A673 (cell line): ENCODE results near the gene POLE. TPM values are rescaled to one million over a fixed set of nuclear protein-coding genes. Genes with fewer than 3 reads are reported as not detected.

ENCODE experiments used
- Bru-seq: library from RNA; stranded (reverse); fragments of 400-500 nt; gene quantifications from one replicate; lab custom pipeline; 2021; lab: Mats Ljungman, UMichigan
- BruChase-seq, 2 experiments: library from RNA; stranded (reverse); fragments of 400-500 nt; gene quantifications; one replicate each; lab custom pipeline; 2021; lab: Mats Ljungman, UMichigan
- BruUV-seq: library from RNA; stranded (reverse); fragments of 400-500 nt; replicated peaks from 2 replicates; lab custom pipeline; 2021; lab: Mats Ljungman, UMichigan
- CTCF ChIA-PET: fragments of 300-600 bp; sonication (Branson Sonifier 250); formaldehyde crosslinking; loops from one replicate; lab custom pipeline; 2022; ENCODE audit warnings: antibody characterized with exemption; lab: Charles Lee
- POLR2A ChIA-PET: fragments of 300-600 bp; sonication (Branson Sonifier 250); formaldehyde crosslinking; loops from one replicate; lab custom pipeline; 2022; ENCODE audit warnings: antibody characterized with exemption; ENCODE audit not compliant: low non-redundant PET; lab: Charles Lee
- DNase-seq: peaks from one replicate; pipeline ENCODE4 v3.0.0-alpha.2; 2015; ENCODE audit warnings: low spot score
- H3K27ac ChIP-seq: fragments of 200-600 bp; sonication (generic); 2 replicates; pipeline ENCODE4 v1.5.1; 2016; ENCODE audit warnings: mixed run types, low read depth, mild to moderate bottlenecking, mixed read lengths, antibody characterized with exemption, low read length; ENCODE audit not compliant: poor library complexity, severe bottlenecking
- H3K27me3 ChIP-seq: fragments of 200-600 bp; sonication (generic); replicated peaks from 2 replicates; pipeline ENCODE4 v1.6.1; 2017; ENCODE audit warnings: mixed run types, low read depth, mild to moderate bottlenecking, mixed read lengths, antibody characterized with exemption, low read length; ENCODE audit not compliant: insufficient read depth, poor library complexity
- H3K36me3 ChIP-seq: fragments of 200-600 bp; sonication (generic); 2 replicates; pipeline ENCODE4 v1.6.1; 2016; ENCODE audit warnings: mixed run types, mild to moderate bottlenecking, mixed read lengths, antibody characterized with exemption, low read length; ENCODE audit not compliant: insufficient read depth, poor library complexity, severe bottlenecking
- H3K4me1 ChIP-seq: fragments of 200-600 bp; sonication (generic); 2 replicates; pipeline ENCODE4 v1.6.1; 2017; ENCODE audit warnings: mixed run types, mild to moderate bottlenecking, mixed read lengths, antibody characterized with exemption, low read length; ENCODE audit not compliant: insufficient read depth, poor library complexity, severe bottlenecking
- H3K4me3 ChIP-seq: fragments of 200-600 bp; sonication (generic); 2 replicates; pipeline ENCODE4 v1.5.1; 2016; ENCODE audit warnings: low read depth, mixed run types, mild to moderate bottlenecking, mixed read lengths, low read length; ENCODE audit not compliant: poor library complexity, severe bottlenecking
- H3K9me3 ChIP-seq: fragments of 200-600 bp; sonication (generic); 2 replicates; pipeline ENCODE4 v1.6.1; 2016; ENCODE audit warnings: mixed run types, low read depth, mild to moderate bottlenecking, mixed read lengths, antibody characterized with exemption, low read length; ENCODE audit not compliant: poor library complexity, severe bottlenecking
- CTCF ChIP-seq: fragments of 300-800, 200-600 bp; sonication (generic); conservative IDR thresholded peaks from 2 replicates; pipeline ENCODE4 v1.5.1; 2017; ENCODE audit warnings: low read depth, mild to moderate bottlenecking, antibody characterized with exemption, low read length, moderate library complexity, mixed read lengths
- EZH2 ChIP-seq: fragments of 200-600 bp; sonication (generic); IDR thresholded peaks from 2 replicates; pipeline ENCODE4 v1.6.1; 2017; ENCODE audit warnings: borderline replicate concordance, low read depth, mild to moderate bottlenecking, mixed read lengths, antibody characterized with exemption, low read length; ENCODE audit not compliant: poor library complexity, severe bottlenecking
- intact Hi-C: fragments of 100-400 bp; cut with micrococcal nuclease; formaldehyde crosslinking; loops from one replicate; pipeline ENCODE4 v1.10.0; 2022; ENCODE audit not compliant: unreplicated experiment
- long read RNA-seq: library from polyadenylated mRNA; stranded (forward); transcript quantifications from one replicate; pipeline ENCODE4 v2.0.0, GENCODE V29; 2022
- total RNA-seq: library from RNA; stranded (reverse); gene quantifications from 2 replicates; pipeline ENCODE4 v1.2.3, GENCODE V29; 2021

The POLE gene
- total RNA-seq = 229 and 239 TPM in 2 replicates
- Bru-seq, nascent RNA = percentile 83 among the genes with signal in this experiment
- percentile 88 among the genes with signal in this experiment for BruChase-seq, experiment 1, labeled RNA remaining after a 2-hour chase
- percentile 93 among the genes with signal in this experiment for BruChase-seq, experiment 2, labeled RNA remaining after a 6-hour chase
- long read RNA-seq, full-length matches to known transcripts = 8 of 105 reads
- long read RNA-seq, partial matches to known transcripts = 69 of 105 reads
- long read RNA-seq, other reads (novel, unspliced or antisense) = 28 of 105 reads

- Histone ChIP-seq H3K4me3 (peak within 1 kb of the TSS; percentile 88), H3K27ac (peak within 1 kb of the TSS; percentile 94), H3K27me3 (no peaks in the 10 kb centered on the region), H3K4me1 (peaks cover 6% of the 10 kb centered on the region), H3K36me3 (peaks cover 11% of the 10 kb centered on the region), H3K9me3 (no peaks in the 10 kb centered on the region)
- CTCF ChIA-PET = no interaction called here
- intact Hi-C loops = no loop called here
- no TSS peak for BruUV-seq
- DNase-seq = peak; percentile 98
- TF ChIP-seq EZH2 = no peak
- no peak for TF ChIP-seq CTCF
- POLR2A ChIA-PET = no interaction called here
These were observed at the start of gene POLE, which contains the start of gene PXMP2 for GRCh38 chr12:132687211-132688164. Gene POLE (minus strand): TSS chr12:132687342. CDS start chr12:132687315, 27 bp downstream. Gene PXMP2 (plus strand): TSS chr12:132687587. CDS start chr12:132687671, 84 bp downstream.

GRCh38 chr12:132736913-132737312, 49.8 kb upstream of the POLE start:
- Histone ChIP-seq H3K27ac (no peak overlapping the region), H3K36me3 (peaks cover 85% of the 10 kb centered on the region), H3K4me1 (peaks cover 13% of the 10 kb centered on the region), H3K9me3 (no peaks in the 10 kb centered on the region), H3K27me3 (no peaks in the 10 kb centered on the region), H3K4me3 (no peak overlapping the region)
- ChIA-PET POLR2A (no interaction called here), CTCF (no interaction called here)
- DNase-seq = no peak
- intact Hi-C loops = no loop called here
- no peak for TF ChIP-seq EZH2
- BruUV-seq = no TSS peak

GRCh38 chr12:132736378-132736777, 49.2 kb upstream of the POLE start:
- intact Hi-C loops = no loop called here
- H3K36me3 ChIP-seq = peaks cover 85% of the 10 kb centered on the region

More at GRCh38 chr12:132736378-132736777, 49.2 kb upstream of the POLE start:
- POLR2A ChIA-PET = no interaction called here
- TF ChIP-seq EZH2 (no peak), CTCF (no peak)
- BruUV-seq = no TSS peak
- H3K4me3 ChIP-seq = no peak overlapping the region
- H3K9me3 ChIP-seq = no peaks in the 10 kb centered on the region
- H3K4me1 ChIP-seq = peaks cover 13% of the 10 kb centered on the region
- DNase-seq = no peak
- CTCF ChIA-PET = interaction anchor here (0.6 kb wide), 1 partner anchor 1221 kb away, joined by 4 read pairs; no protein-coding TSS in a partner anchor
- no peak overlapping the region for H3K27ac ChIP-seq
- H3K27me3 ChIP-seq = no peaks in the 10 kb centered on the region
